ENCODE results near the gene TMPRSS2. TPM values are rescaled to one million over a fixed set of nuclear protein-coding genes. Genes with fewer than 3 reads are reported as not detected.

The TMPRSS2 gene
- total and polyA plus RNA-seq, 9 of the 15 experiments (the other 6 are each of a cell fraction or from before 2014, with no cell fraction given), result 0.20 TPM; not detected in 8

DNA sequence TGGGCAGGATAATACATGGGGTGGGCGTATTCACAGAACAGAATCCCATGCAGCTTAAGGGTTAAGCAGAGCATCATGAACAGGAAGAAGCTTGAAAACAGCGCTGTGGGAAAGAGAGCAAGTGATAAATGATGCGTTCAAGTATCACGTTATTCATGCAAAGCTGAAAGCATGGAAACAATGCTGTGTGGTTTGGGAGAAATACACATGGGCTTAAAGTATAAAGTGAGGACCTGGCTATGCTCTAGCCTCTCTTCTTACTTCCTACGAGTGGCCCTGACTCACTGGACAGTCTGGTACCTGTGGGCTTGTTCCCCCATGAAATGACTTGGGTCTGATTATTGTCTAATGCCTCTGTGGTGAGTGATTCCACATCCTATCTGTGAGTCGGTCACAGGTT is 25.7 kb downstream of the TMPRSS2 start:
- ChIA-PET CTCF (ENCODE audit: low intra/inter-chr PET ratio) (no interaction called here), POLR2A (no interaction called here)
- H3K4me1 ChIP-seq (replicated peaks in 1 of 2; ENCODE audit: control insufficient read depth in 2 of 2, insufficient read depth in 2 of 2, low read length in 2 of 2), result no peaks in the 10 kb centered on the region
- 1% methylated on average over 6 of the region's 6 CpGs for WGBS (ENCODE audit: insufficient coverage, low coverage, missing lambda C conversion rate)
- no peak overlapping the region for H3K27ac ChIP-seq (ENCODE audit: extremely low read depth, low read depth, low read length)
- ATAC-seq (no peak), DNase-seq (ENCODE audit: extremely low read depth in 1 of 4, low spot score in 3 of 4) (no peak), FAIRE-seq (no peak)
- no peak overlapping the region for H2AFZ ChIP-seq (ENCODE audit: low read depth, low read length)
- in situ Hi-C loops (cut with MboI), result no loop called here
- TF ChIP-seq PCBP2 (IDR thresholded peaks at IDR 0.05; ENCODE audit: low read depth, low read length, poor library complexity, severe bottlenecking) (no peak), RBFOX2 (IDR thresholded peaks at IDR 0.05; ENCODE audit: low read depth, low read length) (no peak), XRCC3 (IDR thresholded peaks at IDR 0.05) (no peak), DACH1 (IDR thresholded peaks at IDR 0.05; ENCODE audit: partially characterized antibody) (no peak), NEUROD1 (IDR thresholded peaks at IDR 0.05; ENCODE audit: borderline replicate concordance, low read depth, low read length, partially characterized antibody) (no peak), ZNF830 (CRISPR knock-in tag; IDR thresholded peaks at IDR 0.05) (no peak), RBM15 (IDR thresholded peaks at IDR 0.05; ENCODE audit: insufficient read depth, low read length) (no peak), CEBPB (tag; IDR thresholded peaks at IDR 0.05) (no peak)
- TF ChIP-seq, protein P1, sequence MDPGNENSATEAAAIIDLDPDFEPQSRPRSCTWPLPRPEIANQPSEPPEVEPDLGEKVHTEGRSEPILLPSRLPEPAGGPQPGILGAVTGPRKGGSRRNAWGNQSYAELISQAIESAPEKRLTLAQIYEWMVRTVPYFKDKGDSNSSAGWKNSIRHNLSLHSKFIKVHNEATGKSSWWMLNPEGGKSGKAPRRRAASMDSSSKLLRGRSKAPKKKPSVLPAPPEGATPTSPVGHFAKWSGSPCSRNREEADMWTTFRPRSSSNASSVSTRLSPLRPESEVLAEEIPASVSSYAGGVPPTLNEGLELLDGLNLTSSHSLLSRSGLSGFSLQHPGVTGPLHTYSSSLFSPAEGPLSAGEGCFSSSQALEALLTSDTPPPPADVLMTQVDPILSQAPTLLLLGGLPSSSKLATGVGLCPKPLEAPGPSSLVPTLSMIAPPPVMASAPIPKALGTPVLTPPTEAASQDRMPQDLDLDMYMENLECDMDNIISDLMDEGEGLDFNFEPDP (CRISPR knock-in tag; IDR thresholded peaks at IDR 0.05), result no peak
- TF ChIP-seq, protein P2, sequence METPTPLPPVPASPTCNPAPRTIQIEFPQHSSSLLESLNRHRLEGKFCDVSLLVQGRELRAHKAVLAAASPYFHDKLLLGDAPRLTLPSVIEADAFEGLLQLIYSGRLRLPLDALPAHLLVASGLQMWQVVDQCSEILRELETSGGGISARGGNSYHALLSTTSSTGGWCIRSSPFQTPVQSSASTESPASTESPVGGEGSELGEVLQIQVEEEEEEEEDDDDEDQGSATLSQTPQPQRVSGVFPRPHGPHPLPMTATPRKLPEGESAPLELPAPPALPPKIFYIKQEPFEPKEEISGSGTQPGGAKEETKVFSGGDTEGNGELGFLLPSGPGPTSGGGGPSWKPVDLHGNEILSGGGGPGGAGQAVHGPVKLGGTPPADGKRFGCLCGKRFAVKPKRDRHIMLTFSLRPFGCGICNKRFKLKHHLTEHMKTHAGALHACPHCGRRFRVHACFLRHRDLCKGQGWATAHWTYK (CRISPR knock-in tag; IDR thresholded peaks at IDR 0.05), result no peak
- TF ChIP-seq, protein P3, sequence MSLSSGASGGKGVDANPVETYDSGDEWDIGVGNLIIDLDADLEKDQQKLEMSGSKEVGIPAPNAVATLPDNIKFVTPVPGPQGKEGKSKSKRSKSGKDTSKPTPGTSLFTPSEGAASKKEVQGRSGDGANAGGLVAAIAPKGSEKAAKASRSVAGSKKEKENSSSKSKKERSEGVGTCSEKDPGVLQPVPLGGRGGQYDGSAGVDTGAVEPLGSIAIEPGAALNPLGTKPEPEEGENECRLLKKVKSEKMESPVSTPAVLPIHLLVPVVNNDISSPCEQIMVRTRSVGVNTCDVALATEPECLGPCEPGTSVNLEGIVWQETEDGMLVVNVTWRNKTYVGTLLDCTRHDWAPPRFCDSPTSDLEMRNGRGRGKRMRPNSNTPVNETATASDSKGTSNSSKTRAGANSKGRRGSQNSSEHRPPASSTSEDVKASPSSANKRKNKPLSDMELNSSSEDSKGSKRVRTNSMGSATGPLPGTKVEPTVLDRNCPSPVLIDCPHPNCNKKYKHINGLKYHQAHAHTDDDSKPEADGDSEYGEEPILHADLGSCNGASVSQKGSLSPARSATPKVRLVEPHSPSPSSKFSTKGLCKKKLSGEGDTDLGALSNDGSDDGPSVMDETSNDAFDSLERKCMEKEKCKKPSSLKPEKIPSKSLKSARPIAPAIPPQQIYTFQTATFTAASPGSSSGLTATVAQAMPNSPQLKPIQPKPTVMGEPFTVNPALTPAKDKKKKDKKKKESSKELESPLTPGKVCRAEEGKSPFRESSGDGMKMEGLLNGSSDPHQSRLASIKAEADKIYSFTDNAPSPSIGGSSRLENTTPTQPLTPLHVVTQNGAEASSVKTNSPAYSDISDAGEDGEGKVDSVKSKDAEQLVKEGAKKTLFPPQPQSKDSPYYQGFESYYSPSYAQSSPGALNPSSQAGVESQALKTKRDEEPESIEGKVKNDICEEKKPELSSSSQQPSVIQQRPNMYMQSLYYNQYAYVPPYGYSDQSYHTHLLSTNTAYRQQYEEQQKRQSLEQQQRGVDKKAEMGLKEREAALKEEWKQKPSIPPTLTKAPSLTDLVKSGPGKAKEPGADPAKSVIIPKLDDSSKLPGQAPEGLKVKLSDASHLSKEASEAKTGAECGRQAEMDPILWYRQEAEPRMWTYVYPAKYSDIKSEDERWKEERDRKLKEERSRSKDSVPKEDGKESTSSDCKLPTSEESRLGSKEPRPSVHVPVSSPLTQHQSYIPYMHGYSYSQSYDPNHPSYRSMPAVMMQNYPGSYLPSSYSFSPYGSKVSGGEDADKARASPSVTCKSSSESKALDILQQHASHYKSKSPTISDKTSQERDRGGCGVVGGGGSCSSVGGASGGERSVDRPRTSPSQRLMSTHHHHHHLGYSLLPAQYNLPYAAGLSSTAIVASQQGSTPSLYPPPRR (CRISPR knock-in tag; IDR thresholded peaks at IDR 0.05; ENCODE audit: borderline replicate concordance), result no peak
- TF ChIP-seq, protein P4, sequence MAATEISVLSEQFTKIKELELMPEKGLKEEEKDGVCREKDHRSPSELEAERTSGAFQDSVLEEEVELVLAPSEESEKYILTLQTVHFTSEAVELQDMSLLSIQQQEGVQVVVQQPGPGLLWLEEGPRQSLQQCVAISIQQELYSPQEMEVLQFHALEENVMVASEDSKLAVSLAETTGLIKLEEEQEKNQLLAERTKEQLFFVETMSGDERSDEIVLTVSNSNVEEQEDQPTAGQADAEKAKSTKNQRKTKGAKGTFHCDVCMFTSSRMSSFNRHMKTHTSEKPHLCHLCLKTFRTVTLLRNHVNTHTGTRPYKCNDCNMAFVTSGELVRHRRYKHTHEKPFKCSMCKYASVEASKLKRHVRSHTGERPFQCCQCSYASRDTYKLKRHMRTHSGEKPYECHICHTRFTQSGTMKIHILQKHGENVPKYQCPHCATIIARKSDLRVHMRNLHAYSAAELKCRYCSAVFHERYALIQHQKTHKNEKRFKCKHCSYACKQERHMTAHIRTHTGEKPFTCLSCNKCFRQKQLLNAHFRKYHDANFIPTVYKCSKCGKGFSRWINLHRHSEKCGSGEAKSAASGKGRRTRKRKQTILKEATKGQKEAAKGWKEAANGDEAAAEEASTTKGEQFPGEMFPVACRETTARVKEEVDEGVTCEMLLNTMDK (IDR thresholded peaks at IDR 0.05; ENCODE audit: borderline replicate concordance, insufficient read depth, low read depth, low read length, poor library complexity, severe bottlenecking), result no peak
- H3K4me2 ChIP-seq (ENCODE audit: insufficient read depth, low read length), result no peak overlapping the region
- no peaks in the 10 kb centered on the region for H3K9me1 ChIP-seq (ENCODE audit: control insufficient read depth, insufficient read depth, low read length)
- no TSS peak for BruUV-seq (replicated peaks)
- no peaks in the 10 kb centered on the region for H3K79me2 ChIP-seq (ENCODE audit: control insufficient read depth, insufficient read depth, low read length)
- peaks cover 21 to 33% of the 10 kb centered on the region in 2 experiments; a peak in 3 of 5 replicates for H3K27me3 ChIP-seq (ENCODE audit: control insufficient read depth in 2 of 2, insufficient read depth in 2 of 2, low read length in 2 of 2)
- H4K20me1 ChIP-seq (replicated peaks; ENCODE audit: control insufficient read depth, insufficient read depth, low read length), result no peaks in the 10 kb centered on the region
- no peak overlapping the region for H3K9ac ChIP-seq (ENCODE audit: insufficient read depth in 1 of 2, low read depth in 2 of 2, low read length in 2 of 2)
- H3K36me3 ChIP-seq (ENCODE audit: control insufficient read depth, insufficient read depth, low read length), result no peaks in the 10 kb centered on the region
- H3K4me3 ChIP-seq, result no peak overlapping the region
- intact Hi-C loops (cut with micrococcal nuclease), result no loop called here
- no peaks in the 10 kb centered on the region for H3K9me3 ChIP-seq (replicated peaks; ENCODE audit: control insufficient read depth, insufficient read depth, low read depth, low read length)
